T-helper 2 cell (primary cell): ENCODE measurements around the gene MICU1.

Experiments
- DNase-seq, 5 experiments: peaks; one replicate each; pipeline versions ENCODE4 v3.0.0 to v3.0.0-alpha.2; 2012 to 2022

MICU1 gene

DNA sequence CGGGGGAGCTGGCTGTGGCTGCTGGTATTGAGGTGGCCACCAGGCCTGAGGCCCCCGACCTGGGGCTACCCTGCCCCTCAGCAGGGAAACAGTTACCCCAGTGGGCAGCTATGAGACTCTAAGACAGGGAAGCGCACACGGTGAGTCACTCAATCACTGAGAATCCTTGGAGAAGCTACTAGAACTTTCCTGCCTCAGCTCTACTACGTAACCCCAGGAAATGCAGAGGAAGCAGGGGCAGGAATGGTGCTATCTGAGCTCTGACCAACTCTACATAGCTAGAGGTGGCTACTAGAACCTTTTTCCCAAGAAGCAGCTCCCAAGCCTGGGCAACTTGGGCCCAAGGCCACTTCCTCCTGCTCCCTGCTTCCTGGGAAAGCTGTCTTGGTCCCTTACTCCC, 283.0 kb downstream of the MICU1 start:
- DNase-seq: no peak

DNA sequence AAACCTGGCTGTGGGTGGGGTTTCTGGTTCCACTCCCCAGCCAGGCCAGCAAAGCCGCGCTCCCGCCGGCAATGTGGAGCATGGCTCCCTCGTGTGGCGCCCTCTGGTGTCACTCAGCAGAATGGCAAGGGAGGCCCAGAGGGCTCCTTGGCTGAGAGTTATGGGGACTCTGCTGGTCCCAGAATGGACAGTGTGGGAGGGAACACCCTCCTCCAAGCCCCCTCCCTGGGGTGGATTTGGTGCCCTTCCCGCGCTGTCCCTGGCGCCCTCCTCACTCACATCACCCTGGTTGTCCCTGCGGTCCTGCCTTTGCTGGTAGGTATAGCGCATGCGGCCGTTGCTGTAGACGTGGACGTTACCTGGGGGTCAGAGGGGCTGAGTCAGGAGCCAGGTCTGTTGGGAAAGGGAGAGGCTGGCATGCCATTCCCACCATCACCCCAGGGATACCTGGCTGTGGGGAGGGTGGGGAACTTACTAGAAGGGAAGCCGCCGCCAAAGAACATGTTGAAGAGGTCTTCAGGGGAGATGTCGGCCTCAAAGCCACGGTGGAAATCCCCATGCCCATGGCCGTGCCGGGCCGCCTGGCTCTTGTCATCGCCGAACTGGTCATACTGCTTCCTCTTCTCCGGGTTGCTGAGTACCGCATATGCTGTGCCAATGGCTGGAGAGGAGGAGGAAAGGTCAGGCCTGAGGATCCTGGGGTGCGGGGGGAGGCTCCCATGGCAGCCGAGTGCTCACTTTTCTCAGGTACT, 285.2 kb downstream of the MICU1 start:
- peak; percentile 59 to 76 (median 69) for DNase-seq

DNA sequence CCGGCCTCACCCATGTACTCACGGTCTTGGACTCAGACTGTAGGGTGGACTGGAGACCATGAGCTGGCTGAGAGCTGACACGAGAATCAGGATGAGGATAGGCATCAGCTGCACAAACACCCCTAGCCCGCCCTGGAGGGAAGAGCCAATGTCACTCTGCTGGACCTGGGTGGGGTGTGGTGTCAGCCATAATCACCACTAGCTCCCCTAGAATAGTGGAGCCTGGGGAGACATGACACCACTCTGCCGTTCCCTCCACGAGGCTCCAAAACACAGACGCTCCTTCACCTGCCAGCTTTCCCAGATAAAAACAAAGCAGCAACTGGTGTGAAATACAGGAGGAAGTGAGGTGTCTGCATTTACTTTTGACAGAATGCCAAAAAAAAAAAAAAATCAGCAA, 287.7 kb downstream of the MICU1 start:
- DNase-seq: no peak

DNA sequence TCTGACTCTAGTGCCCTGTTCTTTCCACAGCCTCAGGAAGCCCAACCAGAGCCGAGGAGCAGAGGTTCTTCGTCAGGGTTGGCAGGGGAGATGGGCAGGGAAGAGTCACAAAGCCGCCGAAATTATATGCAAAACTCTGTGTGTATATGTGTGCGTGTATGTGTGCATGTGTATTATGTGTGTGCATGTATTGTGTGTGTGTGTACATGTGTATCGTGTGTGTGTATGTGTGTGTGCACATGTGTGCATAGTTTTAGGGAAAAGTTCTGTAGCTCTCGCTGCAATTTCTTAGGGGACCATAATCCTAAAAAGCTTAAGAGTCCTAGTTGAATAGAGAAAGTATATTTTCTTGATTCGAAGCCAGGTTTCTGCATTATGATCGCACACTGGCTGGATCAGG, 288.2 kb downstream of the MICU1 start:
- DNase-seq: no peak

DNA sequence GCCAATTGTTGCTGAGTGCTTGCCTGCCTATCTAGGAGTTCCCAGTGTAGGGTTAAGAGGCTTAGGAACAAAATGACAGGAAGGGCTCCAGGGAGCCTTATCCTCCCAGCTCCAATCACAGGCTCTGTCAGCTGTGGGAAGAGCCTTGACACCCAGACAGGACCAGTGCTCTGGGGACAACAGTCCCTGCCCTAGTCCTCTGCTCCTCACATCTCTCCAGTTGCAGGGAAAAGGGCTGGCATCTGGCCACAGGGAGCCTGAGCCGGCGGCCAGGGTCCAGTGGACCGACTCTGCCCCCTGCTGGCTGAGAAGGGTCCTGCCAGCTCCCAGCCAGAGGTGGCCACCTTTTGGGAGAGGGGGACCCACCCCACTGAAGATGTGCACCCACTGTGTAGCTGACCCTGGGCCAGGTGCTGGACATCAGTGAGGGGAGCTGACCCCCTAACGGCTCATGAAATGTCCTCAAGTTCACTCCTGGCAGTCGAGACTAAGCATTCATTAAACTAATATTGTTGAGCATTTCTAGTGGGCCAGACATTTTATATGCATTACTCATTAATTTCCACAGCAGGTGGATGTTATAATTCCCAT, 288.7 kb downstream of the MICU1 start:
- peak in 4 of 5 experiments; percentile 44 to 59 (median 52) for DNase-seq

DNA sequence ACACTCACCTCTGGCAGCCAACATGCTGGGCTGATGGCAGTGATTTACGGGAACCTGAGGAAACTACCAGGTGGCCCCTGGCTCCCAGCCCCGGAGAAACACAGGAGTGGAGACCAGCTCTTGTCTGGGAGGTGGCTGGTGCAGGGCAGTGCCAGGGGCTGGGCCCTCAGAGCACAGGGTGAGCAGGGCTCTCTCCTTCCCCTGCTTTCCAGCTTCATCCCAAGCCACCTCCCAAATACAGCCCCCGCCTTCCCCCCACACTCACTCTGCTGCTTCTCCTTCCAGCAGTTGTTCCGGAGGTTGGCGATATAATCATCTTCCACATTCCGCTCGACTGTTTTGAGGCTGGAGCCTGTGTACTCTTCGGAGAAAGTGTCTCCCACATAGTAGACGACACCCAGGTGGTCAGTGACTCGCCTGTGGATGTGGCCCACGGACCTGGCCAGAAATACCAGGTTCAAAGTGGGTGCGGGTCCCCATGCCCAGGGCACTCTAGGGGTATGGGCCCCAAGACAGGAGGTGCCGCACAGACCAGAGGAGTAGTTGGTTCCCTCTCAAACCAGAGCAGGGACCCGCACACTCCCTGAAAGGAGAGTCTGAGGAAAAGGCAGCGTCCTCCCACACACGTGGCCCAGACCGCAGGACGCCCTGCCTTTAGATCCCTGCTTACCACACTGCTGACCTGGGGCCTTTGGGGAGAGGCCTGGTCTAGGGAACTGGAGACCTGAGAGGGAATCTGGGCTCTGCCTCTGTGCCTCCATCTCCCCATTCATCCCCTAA, 289.4 kb downstream of the MICU1 start:
- DNase-seq: no peak

DNA sequence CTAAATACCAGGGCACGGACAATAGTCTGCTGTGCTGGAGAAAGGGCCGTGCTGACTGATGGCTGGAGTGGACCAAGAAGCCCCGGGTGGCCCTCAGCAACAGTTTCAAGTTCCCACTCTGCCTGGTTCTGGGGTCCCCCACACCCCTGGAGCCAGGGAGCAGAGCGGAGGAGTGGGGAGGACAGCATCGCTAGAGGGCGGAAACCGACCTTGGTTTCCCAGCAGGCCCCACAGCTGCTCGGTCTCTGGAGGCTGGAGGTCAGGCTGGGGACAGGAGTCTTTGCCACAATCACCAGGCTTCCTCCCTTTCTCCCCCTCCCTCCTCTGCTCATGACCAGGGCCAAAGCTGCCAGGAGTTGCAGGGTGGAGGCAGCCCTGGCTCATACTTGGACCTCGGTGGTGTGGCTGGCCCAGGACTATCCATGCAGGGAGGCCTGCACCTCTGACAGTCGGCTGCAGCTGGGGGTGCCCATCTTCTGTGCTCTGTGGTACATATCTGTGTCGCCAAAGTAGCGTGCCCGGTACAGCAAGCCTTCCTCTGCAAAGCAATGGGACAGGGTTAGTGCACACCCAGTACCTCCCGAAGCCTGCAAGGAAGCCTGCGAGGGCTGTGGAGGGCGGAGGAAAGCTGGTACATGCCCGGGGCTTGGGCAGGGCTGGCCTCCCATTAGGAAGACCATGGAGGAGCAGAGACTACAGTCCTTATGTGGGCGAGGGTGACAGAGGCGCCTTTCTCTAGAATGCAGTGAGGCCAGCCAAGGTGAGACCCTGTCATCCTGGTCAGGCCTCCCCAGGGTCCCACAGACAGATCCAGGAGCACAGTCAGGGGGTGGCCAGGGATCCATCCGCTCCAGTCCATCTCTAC, 290.3 kb downstream of the MICU1 start:
- DNase-seq: peak in 3 of 5 experiments; percentile 31 to 87 (median 66)

DNA sequence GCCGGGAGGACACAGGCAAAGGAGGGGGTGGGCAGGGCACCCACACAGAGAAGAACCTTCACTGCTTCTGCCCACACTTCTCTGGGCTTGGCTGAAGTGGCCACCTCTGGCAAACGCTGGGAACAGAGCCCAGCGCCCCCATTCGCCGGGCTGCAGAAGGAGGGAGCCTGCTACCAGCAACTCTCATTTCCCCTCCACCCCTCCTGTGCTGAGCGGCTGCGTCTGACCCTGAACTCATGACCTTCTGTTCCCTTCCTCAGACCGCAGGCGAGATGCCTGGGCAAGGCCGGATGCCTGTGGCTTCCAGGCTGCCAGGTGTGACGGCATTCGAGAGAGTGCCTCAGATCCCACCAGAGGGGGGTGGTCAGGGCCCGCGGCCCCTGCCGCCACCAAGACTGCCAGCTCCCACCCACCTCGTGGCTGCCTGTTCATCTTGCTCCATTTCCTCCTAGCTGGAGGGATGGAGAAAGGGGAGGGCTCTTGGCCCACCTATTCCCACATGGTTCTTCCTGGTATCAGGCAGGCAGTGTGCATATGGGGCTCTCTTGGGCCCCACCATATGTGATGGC, 291.0 kb downstream of the MICU1 start:
- DNase-seq: peak; percentile 51 to 99 (median 84)

DNA sequence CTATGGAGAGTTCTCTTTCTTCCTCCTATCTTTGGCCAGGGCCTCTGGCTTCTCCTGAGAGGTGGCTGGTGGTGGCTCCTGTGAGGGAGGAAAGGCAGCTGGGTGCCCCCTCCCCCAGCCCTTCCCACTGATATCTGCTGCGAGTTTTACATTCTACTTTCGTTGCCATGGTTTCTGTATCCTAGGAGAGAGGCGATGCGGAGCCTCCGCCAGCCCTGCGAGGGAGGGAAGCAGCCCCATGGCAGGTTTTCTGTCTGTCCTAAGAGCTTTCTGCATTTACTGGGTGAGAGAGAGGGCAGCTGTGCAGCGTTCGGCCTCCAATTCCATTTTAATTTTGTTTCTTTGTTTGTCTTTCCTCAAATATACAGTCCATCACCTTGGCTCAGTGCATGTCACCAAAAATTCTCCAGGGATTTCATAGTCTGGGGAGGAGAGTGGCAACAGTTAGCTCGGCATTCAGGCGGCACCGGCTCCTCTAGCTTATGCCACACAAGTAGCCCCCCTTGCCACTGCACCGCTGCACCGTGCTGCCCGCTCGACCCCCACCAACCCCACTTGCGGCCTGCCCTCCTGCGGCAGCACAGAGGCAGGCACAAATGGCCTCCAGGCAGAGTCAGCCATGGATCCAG, 291.6 kb downstream of the MICU1 start:
- DNase-seq: no peak

DNA sequence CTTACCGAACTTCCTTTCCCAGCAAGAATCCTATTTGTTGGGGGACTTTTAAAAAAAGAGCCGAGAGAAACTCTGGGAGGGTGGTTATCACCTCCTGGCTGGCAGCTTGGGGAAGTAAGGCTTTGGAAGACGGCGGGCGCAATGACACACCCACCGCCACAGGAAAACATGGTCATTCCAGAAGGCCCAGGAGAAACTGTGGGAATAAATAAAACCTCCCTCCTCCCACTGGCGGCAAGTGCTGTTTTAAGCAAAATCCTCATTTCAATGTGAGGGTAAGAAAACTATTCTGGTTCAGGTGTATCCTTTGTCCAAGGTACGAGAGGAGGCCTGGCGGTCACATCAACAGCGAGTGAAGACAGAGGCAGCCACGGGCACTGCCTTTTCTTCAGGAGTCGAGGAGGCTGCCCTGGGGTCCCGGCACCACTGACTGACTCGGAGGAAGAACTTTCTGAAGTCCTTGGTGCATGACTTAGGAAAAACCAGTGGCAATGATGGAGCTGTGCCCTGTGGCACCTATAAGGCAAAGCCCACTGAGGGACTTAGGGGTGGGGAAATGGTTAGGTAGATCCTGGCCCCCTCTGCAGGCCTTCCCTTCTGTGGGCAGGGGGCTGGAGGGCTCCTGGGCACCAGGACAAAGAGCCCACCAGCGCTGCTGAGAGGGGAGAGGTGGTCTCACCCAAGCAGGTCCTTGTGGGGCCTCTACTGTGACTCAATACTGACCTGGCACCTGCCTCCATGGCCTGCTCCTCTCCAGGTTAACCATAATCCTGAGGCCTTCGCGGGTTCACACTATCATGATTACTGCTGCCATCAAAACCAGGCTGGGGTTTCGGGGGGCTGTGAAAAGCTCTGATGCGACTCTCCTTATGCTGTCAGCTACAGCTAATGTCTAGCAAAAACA, 292.5 kb downstream of the MICU1 start:
- DNase-seq: peak in 1 of 5 experiments; percentile 63

DNA sequence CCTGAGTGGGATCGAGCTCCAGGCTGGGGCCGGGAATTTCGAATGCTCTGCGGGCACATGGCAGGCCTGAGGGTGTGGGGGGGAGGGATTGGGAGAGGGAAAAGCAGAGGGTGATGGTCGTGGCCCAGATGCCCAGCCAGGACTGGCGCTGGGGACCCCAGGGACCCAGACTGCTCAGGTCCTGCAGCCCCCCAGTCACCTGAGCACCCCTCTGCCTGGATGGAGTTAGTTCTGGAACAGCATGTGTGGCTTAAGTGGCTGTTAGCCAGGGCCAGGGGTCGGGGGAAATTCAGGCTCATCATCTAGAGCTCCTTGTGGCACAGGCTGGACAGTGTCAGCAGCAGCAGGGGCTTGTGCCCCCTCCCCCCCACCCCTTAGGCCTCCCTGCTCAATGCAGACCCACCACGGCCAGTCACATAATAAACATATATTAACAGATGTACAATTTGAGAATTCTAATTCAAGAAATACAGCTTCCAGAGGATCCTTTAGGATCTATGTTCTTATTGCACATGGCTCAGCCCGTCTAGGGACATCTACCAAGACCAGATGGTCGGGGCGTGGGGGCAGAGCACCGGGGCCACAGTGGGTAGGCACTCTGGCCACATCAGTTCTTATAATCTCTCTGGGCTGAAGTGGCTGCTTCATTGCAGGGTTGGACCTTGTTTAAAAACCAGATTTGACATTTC, 293.3 kb downstream of the MICU1 start:
- DNase-seq: no peak

DNA sequence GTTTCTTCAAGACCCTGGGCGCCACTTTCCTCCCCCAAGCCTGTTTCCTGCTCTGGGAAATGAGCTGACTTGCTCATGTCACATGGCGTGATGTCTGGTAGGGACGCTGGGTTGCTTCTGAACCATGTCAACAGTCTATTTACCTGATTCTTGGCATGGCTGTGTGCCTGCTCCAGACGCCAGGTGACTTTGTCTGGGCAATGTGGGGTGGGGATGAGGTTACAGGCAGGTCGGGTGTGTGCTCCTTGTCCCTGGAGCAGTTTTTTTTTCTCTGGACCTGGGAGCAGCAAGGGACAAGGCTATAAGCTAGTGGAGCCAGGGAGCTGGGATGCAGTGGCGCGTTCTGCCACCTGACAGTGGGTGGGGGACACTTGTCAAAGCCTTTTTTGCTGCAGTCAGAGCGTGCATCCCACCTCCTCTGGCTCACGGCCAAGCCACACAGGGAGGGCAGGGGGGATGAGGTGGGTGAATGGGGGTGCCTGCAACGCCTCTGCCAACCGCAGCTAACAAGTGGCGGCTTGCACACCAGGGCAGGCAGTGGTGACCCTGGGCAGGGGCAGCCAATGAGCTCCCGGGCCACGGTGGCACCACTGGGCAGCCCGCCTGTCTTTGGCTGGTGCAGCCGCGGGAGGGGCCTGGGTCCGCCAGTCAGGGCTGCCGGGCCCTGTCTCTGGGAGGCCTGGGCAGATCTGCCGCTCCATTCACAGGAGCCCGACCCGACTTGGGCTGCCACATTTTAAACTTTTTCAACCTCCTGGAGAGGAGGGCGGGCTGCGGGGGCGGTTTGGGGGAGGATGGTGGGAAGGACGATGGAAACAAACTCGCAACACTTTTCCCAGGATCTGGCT, 294.1 kb downstream of the MICU1 start:
- peak; percentile 51 to 100 (median 86) for DNase-seq

DNA sequence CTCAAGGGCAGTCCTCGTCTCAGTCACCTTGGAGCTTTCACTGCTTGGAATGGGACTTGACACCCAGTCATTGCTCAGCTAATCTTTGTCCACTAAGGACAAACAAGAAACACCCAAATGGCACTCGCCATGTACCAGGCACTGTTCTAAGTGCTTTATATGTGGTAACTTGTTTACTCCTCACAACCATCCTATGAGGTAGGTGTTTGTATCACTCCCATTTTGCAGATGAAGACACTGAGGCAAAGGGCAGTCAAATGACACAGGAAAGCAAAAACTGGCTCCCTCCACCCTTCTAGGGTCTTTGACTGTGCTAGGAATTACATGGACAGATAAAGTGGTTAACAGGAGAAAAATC, 295.8 kb downstream of the MICU1 start:
- DNase-seq: peak in 1 of 5 experiments; percentile 46

DNA sequence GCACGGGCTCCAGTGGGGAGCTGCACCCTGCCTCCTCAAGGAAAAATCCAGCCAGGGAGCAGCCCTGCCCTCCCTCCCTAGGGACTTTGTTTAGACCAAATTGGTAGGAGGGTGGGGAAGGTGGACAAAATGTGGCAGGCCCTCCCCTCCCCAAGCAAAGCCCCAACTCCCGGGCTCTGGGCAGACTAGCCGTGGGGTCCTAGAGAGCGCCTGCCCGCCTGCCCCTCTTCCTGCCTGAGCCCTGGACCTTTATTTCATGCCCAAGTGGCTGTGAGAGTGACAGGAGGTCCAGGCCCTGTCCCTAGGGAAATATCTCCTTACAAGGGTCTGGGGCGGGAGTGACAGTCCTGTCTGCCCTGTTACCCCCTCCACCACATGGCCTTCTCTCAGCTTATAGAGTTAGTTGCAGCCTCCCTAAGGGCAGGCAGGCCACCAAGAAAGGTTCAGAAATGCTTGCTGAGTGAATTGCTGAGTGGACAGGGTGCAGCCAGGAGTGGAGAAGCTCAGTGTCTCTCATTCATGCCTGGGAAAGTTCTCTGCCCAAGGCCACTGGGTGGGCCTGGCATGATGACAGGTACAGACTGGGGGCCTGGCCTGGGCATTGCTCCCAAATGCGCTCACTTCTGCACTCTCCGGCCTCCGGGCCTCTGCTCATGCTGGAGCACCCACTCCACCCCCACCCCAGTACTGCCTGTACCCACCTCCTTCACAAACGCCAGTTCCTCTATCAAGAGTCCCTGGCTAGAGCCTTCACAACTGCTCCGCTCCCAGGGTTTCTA, 296.4 kb downstream of the MICU1 start:
- DNase-seq: peak in 1 of 5 experiments; percentile 40

DNA sequence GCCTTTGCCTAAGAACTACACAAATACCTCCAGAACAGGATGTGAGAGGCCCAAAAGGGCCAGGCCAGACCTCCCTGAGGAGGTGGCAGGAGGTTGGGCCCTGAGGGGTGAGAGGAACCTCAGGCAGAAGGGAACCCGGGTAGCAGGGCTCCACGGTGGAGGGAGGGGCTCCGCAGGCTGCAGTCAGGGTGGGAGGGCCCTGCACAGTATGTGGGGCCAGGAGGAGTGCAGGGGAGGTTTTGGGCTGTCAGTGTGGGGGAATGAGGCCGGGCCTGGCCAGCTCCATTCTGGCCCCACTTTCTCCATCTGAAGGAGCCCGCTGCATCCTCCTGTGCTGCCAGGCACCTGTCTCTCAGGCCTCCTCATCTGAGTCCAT, 297.1 kb downstream of the MICU1 start:
- DNase-seq: peak in 1 of 5 experiments; percentile 67

DNA sequence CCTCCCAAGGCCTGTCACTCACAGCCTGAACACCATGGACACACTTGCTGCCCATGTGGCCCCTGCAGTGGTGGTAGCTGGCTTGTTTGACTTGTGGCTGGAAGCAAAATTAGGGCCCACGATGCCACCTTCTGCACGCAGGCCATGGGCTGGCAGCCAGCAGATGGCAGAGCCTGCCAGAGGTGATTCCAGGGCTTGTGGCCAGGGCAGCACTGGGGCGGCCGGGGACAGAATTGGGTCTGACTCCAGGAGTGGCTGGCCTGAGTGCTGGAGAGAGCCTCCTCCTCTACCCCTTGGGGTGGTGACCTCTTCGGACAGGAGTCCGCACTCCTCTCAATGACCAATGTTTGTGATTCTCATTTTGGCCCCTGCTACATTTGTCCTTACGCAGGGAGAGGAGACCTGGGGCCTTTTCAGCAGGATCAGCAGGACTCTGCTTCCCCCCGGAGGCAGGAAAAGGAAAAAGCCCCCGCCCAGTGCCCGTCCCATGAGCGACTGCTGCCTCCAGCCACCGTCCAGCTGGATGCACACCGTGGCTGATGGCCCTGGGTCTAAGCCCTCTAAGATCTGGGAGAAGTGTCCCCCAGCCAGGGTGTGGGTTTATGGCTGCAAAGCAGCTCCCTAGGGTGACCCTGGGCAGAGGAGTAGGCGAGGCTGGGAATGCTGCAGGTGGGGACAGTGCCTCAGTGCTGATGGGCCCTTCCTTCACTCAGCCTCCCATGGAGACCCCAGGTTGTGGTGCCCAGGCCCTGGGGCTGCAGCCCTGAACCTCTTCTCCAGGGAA, 297.6 kb downstream of the MICU1 start:
- DNase-seq: peak in 1 of 5 experiments; percentile 54
